Suprapubic skin (tissue), 4 donors: ENCODE results near the gene BDKRB1.

Experiments
- EP300 ChIP-seq: sonication (generic); formaldehyde crosslinking; IDR thresholded peaks from one replicate; pipeline ENCODE4 v1.6.1; 2017; ENCODE audit warnings: antibody characterized with exemption
- POLR2A ChIP-seq, 2 donors: fragments of 450-650 bp; IDR thresholded peaks; one replicate each; pipeline ENCODE4 v1.6.1; 2017; ENCODE audit warnings: antibody characterized with exemption in 2 of 2, mild to moderate bottlenecking in 2 of 2, moderate library complexity in 2 of 2
- POLR2AphosphoS5 ChIP-seq, 3 donors: sonication (generic); formaldehyde crosslinking; IDR thresholded peaks; one replicate each; pipeline ENCODE4 v1.6.1; 2017; ENCODE audit warnings: antibody characterized with exemption in 3 of 3
- TF ChIP-seq, protein P1 (sequence below), 2 donors: fragments of 200-600 bp in 1 of 2; fragments of 450-650 bp in 1 of 2; sonication (generic) in 1 of 2; IDR thresholded peaks; one replicate each; pipeline ENCODE4 v1.5.1; 2016 to 2019; ENCODE audit warnings: antibody characterized with exemption in 2 of 2, mild to moderate bottlenecking in 1 of 2, moderate library complexity in 1 of 2

GRCh38 chr14:96247031-96247430 lies 9.0 kb upstream of the BDKRB1 start:
- no peak for TF ChIP-seq EP300
- TF ChIP-seq, protein P1, sequence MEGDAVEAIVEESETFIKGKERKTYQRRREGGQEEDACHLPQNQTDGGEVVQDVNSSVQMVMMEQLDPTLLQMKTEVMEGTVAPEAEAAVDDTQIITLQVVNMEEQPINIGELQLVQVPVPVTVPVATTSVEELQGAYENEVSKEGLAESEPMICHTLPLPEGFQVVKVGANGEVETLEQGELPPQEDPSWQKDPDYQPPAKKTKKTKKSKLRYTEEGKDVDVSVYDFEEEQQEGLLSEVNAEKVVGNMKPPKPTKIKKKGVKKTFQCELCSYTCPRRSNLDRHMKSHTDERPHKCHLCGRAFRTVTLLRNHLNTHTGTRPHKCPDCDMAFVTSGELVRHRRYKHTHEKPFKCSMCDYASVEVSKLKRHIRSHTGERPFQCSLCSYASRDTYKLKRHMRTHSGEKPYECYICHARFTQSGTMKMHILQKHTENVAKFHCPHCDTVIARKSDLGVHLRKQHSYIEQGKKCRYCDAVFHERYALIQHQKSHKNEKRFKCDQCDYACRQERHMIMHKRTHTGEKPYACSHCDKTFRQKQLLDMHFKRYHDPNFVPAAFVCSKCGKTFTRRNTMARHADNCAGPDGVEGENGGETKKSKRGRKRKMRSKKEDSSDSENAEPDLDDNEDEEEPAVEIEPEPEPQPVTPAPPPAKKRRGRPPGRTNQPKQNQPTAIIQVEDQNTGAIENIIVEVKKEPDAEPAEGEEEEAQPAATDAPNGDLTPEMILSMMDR (IDR thresholded peaks at IDR 0.05): no peak
- TF ChIP-seq POLR2A (IDR thresholded peaks at IDR 0.05): no peak
- no peak for TF ChIP-seq POLR2AphosphoS5 (IDR thresholded peaks at IDR 0.05)
